GM12891 (cell line): ENCODE data around the gene MATK.

Experiments
- DNase-seq: peaks from one replicate; pipeline ENCODE4 v3.0.0; 2011; ENCODE audit warnings: low spot score; ENCODE audit not compliant: insufficient read length
- FAIRE-seq: peaks from 2 replicates; lab custom pipeline; 2011; peaks lifted over from hg19 to GRCh38; lab: Jason Lieb, UNC
- PAX5 ChIP-seq: IDR thresholded peaks from 2 replicates; pipeline ENCODE4 v1.6.1; 2011; ENCODE audit warnings: low read length, moderate library complexity, mild to moderate bottlenecking; ENCODE audit not compliant: insufficient read depth, severe bottlenecking
- POLR2A ChIP-seq: IDR thresholded peaks from 2 replicates; pipeline ENCODE4 v1.6.1; 2011; ENCODE audit warnings: low read depth, low read length, control low read depth
- POLR2AphosphoS5 ChIP-seq: IDR thresholded peaks from 2 replicates; pipeline ENCODE4 v1.6.1; 2011; ENCODE audit warnings: low read depth, low read length, control low read depth
- POU2F2 ChIP-seq: IDR thresholded peaks from 2 replicates; pipeline ENCODE4 v1.6.1; 2011; ENCODE audit warnings: low read depth, mild to moderate bottlenecking, control low read depth, low read length, moderate library complexity
- SPI1 ChIP-seq: IDR thresholded peaks from 2 replicates; pipeline ENCODE4 v1.6.1; 2011; ENCODE audit warnings: low read depth, low read length, control low read depth
- TAF1 ChIP-seq: IDR thresholded peaks from 2 replicates; pipeline ENCODE4 v1.6.1; 2011; ENCODE audit warnings: low read depth, low read length, control low read depth

MATK gene

GRCh38 chr19:3780786-3781304 is 5.3 kb downstream of the MATK start:
- TF ChIP-seq POLR2AphosphoS5 (no peak), TAF1 (no peak), POLR2A (no peak), PAX5 (no peak), SPI1 (no peak), POU2F2 (no peak)
- DNase-seq, result no peak
- FAIRE-seq, result no peak

- DNase-seq (no peak), FAIRE-seq (no peak)
- TF ChIP-seq SPI1, result no peak
- TF ChIP-seq POU2F2, result no peak
- no peak for TF ChIP-seq PAX5
- TF ChIP-seq TAF1, result no peak
- no peak for TF ChIP-seq POLR2A
- TF ChIP-seq POLR2AphosphoS5, result no peak
These were observed 7.1 kb downstream of the MATK start for GRCh38 chr19:3778899-3779723.

DNA sequence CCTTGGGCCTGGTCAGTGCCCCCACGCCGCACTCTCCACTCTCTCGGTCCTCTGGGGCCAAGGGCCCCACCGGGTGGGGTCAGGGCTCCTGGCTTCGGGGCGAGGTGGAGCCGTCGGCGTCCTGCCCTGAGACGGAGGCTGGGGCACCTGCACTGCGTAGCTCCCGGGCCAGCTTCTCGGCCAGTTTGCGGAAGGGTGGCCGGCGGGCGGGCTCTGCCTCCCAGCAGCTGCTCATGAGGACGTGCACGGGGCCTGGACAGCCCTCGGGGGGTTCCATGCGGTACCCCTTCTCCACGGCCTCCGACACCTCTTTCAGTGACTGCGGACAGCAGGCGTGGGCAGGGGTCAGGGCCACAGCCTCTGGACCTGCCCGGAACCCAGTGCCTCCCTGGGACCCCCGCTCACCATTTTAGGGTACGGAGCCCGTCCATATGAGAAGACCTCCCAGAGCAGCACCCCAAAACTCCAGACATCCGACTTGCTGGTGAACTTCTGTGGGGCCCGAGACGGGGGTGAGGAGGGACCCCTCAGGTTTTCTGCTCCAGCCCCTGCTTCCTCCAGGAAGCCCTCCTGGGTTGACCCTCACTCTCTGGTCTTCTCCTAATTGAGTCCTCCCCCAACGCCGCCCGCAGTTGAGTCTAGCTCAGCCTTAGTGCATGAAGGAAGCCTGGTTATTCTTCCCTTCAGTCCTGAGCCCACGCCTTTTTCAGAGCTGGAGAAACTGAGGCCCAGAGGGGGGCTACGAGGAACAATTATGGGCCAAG is 7.9 kb downstream of the MATK start:
- no peak for TF ChIP-seq POU2F2
- TF ChIP-seq POLR2AphosphoS5, result no peak
- DNase-seq (no peak), FAIRE-seq (no peak)

DNA sequence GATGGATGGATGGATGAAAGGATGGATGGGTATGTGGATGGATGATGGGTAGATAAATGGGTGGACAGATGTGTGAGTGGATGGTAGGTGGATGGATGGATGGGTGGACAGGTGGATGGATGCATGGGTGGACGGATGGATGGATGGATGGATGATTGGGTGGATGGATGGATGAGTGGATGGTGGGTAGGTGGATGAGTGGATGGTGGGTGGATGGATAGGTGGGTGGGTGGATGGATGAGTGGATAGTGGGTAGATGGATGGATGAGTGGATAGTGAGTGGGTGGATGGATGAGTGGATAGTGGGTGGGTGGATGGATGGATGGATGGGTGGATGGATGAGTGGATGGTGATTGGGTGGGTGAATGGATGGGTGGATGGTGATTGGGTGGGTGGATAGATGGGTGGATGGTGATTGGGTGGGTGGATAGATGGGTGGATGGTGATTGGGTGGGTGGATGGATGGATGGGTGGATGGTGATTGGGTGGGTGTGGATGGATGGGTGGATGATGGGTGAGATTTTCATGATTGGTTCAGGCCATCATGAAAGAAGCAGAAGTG is 9.6 kb downstream of the MATK start:
- FAIRE-seq, result peak; percentile 26
- DNase-seq, result no peak
- TF ChIP-seq SPI1, result 0 out of 2 replicates have a peak, but pooled peaks have one; percentile 15
- TF ChIP-seq POU2F2, result no peak
- TF ChIP-seq POLR2A, result no peak
- TF ChIP-seq TAF1, result no peak

DNA sequence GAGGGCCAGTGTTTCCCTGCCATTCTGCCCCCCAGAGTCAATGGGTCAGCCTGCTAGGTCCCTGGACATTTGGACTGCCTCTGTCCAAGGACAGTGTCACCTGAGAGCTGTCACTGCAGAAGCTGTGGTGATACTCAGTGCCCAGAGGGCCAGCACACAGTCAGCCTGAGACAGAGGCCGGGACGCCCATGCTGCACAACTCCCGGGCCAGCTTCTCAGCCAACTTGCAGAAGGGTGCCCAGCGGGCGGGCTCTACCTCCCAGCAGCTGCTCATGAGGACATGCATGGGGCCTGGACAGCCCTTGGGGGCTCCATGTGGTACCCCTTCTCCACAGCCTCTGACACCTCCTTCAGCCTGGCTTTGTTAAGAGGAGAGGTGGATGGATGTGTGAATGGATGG is 10.3 kb downstream of the MATK start:
- TF ChIP-seq TAF1 (no peak), POU2F2 (no peak), PAX5 (no peak), POLR2A (no peak), SPI1 (no peak), POLR2AphosphoS5 (no peak)
- FAIRE-seq, result no peak
- no peak for DNase-seq

DNA sequence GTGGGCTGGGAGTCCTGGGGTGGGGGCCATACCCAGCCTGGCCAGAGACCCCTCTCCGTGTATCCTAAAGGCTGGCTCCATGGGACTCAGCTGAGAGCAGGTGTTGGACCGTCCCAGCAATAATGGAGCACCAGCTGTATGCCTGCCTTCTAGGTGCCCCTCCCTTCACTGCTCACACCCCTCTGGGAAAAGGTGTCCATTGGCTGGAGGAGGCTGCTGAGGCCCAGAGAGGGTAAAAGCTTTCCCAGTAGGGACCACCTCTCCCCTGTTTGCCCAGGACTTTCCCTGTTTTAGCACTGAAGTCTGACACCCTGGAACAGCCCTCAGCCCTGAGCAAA is 10.8 kb downstream of the MATK start:
- FAIRE-seq (no peak), DNase-seq (no peak)
- TF ChIP-seq POU2F2 (no peak), PAX5 (no peak)

DNA sequence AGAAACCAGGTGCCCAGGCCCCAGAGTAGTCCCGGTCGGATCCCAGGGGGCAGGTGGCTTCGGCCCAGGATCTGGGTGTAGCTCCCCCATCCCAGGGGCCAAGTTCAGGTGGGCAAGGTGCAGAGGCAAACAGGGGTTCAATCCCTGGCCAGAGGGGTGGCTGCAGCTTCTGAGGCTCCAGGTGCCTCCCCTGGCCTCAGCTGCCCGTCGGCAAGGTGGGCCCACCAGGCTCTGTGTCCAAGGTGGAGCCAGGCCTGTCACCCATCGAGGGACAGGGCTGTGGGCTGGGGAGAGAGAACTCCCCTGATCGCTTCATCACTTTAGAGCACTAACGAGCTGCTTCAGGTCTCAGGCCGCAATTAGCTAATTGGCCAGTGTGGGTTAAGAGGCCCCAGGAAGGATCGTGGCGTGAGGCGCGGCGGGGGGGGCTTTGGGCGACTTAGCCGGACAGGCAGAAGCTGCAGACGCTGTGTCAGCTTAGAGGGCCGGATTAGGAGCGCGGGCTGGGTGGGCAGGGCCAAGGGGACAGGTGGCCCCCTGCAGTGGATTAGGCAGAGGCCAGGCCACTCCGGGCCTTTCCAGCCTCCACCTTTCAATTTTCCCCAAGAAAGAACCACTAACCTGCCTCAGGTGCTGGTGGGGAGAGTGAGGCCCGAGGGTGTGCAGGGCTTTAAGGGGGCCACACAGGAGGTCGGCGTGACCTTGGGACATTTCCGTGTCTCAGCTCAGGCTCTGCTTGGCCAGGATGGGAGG is 11.4 kb downstream of the MATK start:
- FAIRE-seq (no peak), DNase-seq (no peak)
- no peak for TF ChIP-seq POLR2AphosphoS5
- TF ChIP-seq POLR2A, result no peak

- FAIRE-seq (no peak), DNase-seq (no peak)
- TF ChIP-seq POLR2A, result no peak
- TF ChIP-seq TAF1, result no peak
- TF ChIP-seq POLR2AphosphoS5, result no peak
- TF ChIP-seq SPI1, result no peak
- TF ChIP-seq PAX5, result no peak
- TF ChIP-seq POU2F2, result no peak
These were observed 12.2 kb downstream of the MATK start for GRCh38 chr19:3773814-3774515.

- no peak for FAIRE-seq
- TF ChIP-seq PAX5 (no peak), SPI1 (no peak), POU2F2 (no peak), TAF1 (no peak), POLR2A (no peak), POLR2AphosphoS5 (no peak)
- no peak for DNase-seq
These were observed 14.2 kb downstream of the MATK start, which contains the start of gene RAX2 for GRCh38 chr19:3771906-3772455. RAX2 (minus strand) TSS chr19:3772228; CDS start chr19:3771742, 486 bp downstream.
